ENCODE results near the gene OR13J1. TPM values are rescaled to one million over a fixed set of nuclear protein-coding genes. Genes with fewer than 3 reads are reported as not detected.

Gene OR13J1
- total and polyA plus RNA-seq, 5 donors from 2014 or later, result not detected

GRCh38 chr9:35842020-35842745 lies 28.0 kb downstream of the OR13J1 start:
- no peak overlapping the region for H3K4me3 Mint-ChIP-seq
- DNase-seq (no peak), ATAC-seq (ENCODE audit: low read depth in 2 of 2) (no peak)
- H3K27ac ChIP-seq (ENCODE audit: insufficient read depth, low read length, poor library complexity, severe bottlenecking), result no peak overlapping the region
- no peaks in the 10 kb centered on the region for H3K27me3 Mint-ChIP-seq
- no peak overlapping the region for H3K4me3 ChIP-seq (ENCODE audit: low read depth, low read length)
- no peaks in the 10 kb centered on the region for H3K9me3 ChIP-seq (ENCODE audit: control insufficient read depth in 2 of 2, low read length in 2 of 2)
- no peaks in the 10 kb centered on the region for H3K36me3 ChIP-seq (ENCODE audit: control insufficient read depth, insufficient read depth, low read length)
- H3K4me1 ChIP-seq (ENCODE audit: control insufficient read depth, insufficient read depth, low read length, poor library complexity, severe bottlenecking), result peaks cover 2% of the 10 kb centered on the region
- no peaks in the 10 kb centered on the region for H3K9me3 Mint-ChIP-seq
- peak overlapping the region in 1 of 3 donors; percentile 57 for H3K27ac Mint-ChIP-seq
- H3K36me3 Mint-ChIP-seq, result peaks cover 5% of the 10 kb centered on the region
- H3K27me3 ChIP-seq (ENCODE audit: control insufficient read depth, insufficient read depth, low read length), result no peaks in the 10 kb centered on the region
- peaks cover 0 to 25% (median 21%) of the 10 kb centered on the region in 4 donors for H3K4me1 Mint-ChIP-seq

- no peak for ATAC-seq (ENCODE audit: low read depth in 2 of 2)
- Histone ChIP-seq H3K4me3 (ENCODE audit: low read depth, low read length) (no peak overlapping the region), H3K4me1 (ENCODE audit: control insufficient read depth, insufficient read depth, low read length, poor library complexity, severe bottlenecking) (peaks cover 2% of the 10 kb centered on the region), H3K9me3 (ENCODE audit: control insufficient read depth in 2 of 2, low read length in 2 of 2) (no peaks in the 10 kb centered on the region), H3K27ac (ENCODE audit: insufficient read depth, low read length, poor library complexity, severe bottlenecking) (no peak overlapping the region), H3K36me3 (ENCODE audit: control insufficient read depth, insufficient read depth, low read length) (no peaks in the 10 kb centered on the region), H3K27me3 (ENCODE audit: control insufficient read depth, insufficient read depth, low read length) (no peaks in the 10 kb centered on the region)
- Mint-ChIP-seq H3K27ac (no peak overlapping the region), H3K9me3 (no peaks in the 10 kb centered on the region), H3K4me1 (peaks cover 0 to 25% (median 20%) of the 10 kb centered on the region in 4 donors), H3K36me3 (peaks cover 3% of the 10 kb centered on the region), H3K4me3 (no peak overlapping the region), H3K27me3 (no peaks in the 10 kb centered on the region)
- no peak for DNase-seq
Measured at GRCh38 chr9:35841645-35841900, 28.6 kb downstream of the OR13J1 start.

GRCh38 chr9:35840881-35841644 lies 29.1 kb downstream of the OR13J1 start:
- no peaks in the 10 kb centered on the region for H3K27me3 Mint-ChIP-seq

GRCh38 chr9:35839926-35840325 lies 30.3 kb downstream of the OR13J1 start:
- Mint-ChIP-seq H3K4me3 (no peak overlapping the region), H3K27ac (peak overlapping the region in 1 of 3 donors; percentile 60), H3K4me1 (peaks cover 0 to 18% (median 10%) of the 10 kb centered on the region in 4 donors), H3K27me3 (no peaks in the 10 kb centered on the region), H3K9me3 (no peaks in the 10 kb centered on the region), H3K36me3 (peaks cover 3% of the 10 kb centered on the region)
- no peaks in the 10 kb centered on the region for H3K9me3 ChIP-seq (ENCODE audit: control insufficient read depth in 2 of 2, low read length in 2 of 2)
- ATAC-seq (ENCODE audit: low read depth in 2 of 2), result no peak
- no peaks in the 10 kb centered on the region for H3K27me3 ChIP-seq (ENCODE audit: control insufficient read depth, insufficient read depth, low read length)
- H3K4me3 ChIP-seq (ENCODE audit: low read depth, low read length), result no peak overlapping the region
- H3K27ac ChIP-seq (ENCODE audit: insufficient read depth, low read length, poor library complexity, severe bottlenecking), result no peak overlapping the region
- no peak for DNase-seq
- H3K36me3 ChIP-seq (ENCODE audit: control insufficient read depth, insufficient read depth, low read length), result no peaks in the 10 kb centered on the region
- peaks cover 2% of the 10 kb centered on the region for H3K4me1 ChIP-seq (ENCODE audit: control insufficient read depth, insufficient read depth, low read length, poor library complexity, severe bottlenecking)

More at GRCh38 chr9:35840881-35841644, 29.1 kb downstream of the OR13J1 start:
- no peak for DNase-seq
- H3K36me3 ChIP-seq (ENCODE audit: control insufficient read depth, insufficient read depth, low read length), result no peaks in the 10 kb centered on the region
- peaks cover 2% of the 10 kb centered on the region for H3K4me1 ChIP-seq (ENCODE audit: control insufficient read depth, insufficient read depth, low read length, poor library complexity, severe bottlenecking)
- no peaks in the 10 kb centered on the region for H3K9me3 ChIP-seq (ENCODE audit: control insufficient read depth in 2 of 2, low read length in 2 of 2)
- no peak for ATAC-seq (ENCODE audit: low read depth in 2 of 2)
- no peak overlapping the region for H3K4me3 ChIP-seq (ENCODE audit: low read depth, low read length)
- no peaks in the 10 kb centered on the region for H3K27me3 ChIP-seq (ENCODE audit: control insufficient read depth, insufficient read depth, low read length)
- H3K27ac ChIP-seq (ENCODE audit: insufficient read depth, low read length, poor library complexity, severe bottlenecking), result no peak overlapping the region
- Mint-ChIP-seq H3K4me1 (peaks cover 0 to 25% (median 20%) of the 10 kb centered on the region in 4 donors), H3K36me3 (peaks cover 3% of the 10 kb centered on the region), H3K9me3 (no peaks in the 10 kb centered on the region), H3K27ac (no peak overlapping the region), H3K4me3 (no peak overlapping the region)

GRCh38 chr9:35836595-35836994 lies 33.6 kb downstream of the OR13J1 start:
- Histone ChIP-seq H3K27ac (ENCODE audit: insufficient read depth, low read length, poor library complexity, severe bottlenecking) (no peak overlapping the region), H3K9me3 (ENCODE audit: control insufficient read depth in 2 of 2, low read length in 2 of 2) (no peaks in the 10 kb centered on the region), H3K4me1 (ENCODE audit: control insufficient read depth, insufficient read depth, low read length, poor library complexity, severe bottlenecking) (no peaks in the 10 kb centered on the region), H3K36me3 (ENCODE audit: control insufficient read depth, insufficient read depth, low read length) (no peaks in the 10 kb centered on the region), H3K27me3 (ENCODE audit: control insufficient read depth, insufficient read depth, low read length) (no peaks in the 10 kb centered on the region), H3K4me3 (ENCODE audit: low read depth, low read length) (no peak overlapping the region)
- Mint-ChIP-seq H3K4me1 (peaks cover 0 to 8% (median 0%) of the 10 kb centered on the region in 4 donors), H3K4me3 (no peak overlapping the region), H3K9me3 (no peaks in the 10 kb centered on the region), H3K27ac (no peak overlapping the region), H3K36me3 (peaks cover 3% of the 10 kb centered on the region), H3K27me3 (no peaks in the 10 kb centered on the region)
- no peak for ATAC-seq (ENCODE audit: low read depth in 2 of 2)
- DNase-seq, result no peak

GRCh38 chr9:35835766-35836165 lies 34.4 kb downstream of the OR13J1 start:
- Mint-ChIP-seq H3K27me3 (no peaks in the 10 kb centered on the region), H3K4me3 (no peak overlapping the region), H3K9me3 (no peaks in the 10 kb centered on the region), H3K4me1 (peaks cover 0 to 13% (median 4%) of the 10 kb centered on the region in 4 donors), H3K27ac (no peak overlapping the region), H3K36me3 (peaks cover 3% of the 10 kb centered on the region)
- Histone ChIP-seq H3K9me3 (ENCODE audit: control insufficient read depth in 2 of 2, low read length in 2 of 2) (no peaks in the 10 kb centered on the region), H3K27me3 (ENCODE audit: control insufficient read depth, insufficient read depth, low read length) (no peaks in the 10 kb centered on the region), H3K36me3 (ENCODE audit: control insufficient read depth, insufficient read depth, low read length) (no peaks in the 10 kb centered on the region), H3K4me3 (ENCODE audit: low read depth, low read length) (no peak overlapping the region), H3K27ac (ENCODE audit: insufficient read depth, low read length, poor library complexity, severe bottlenecking) (no peak overlapping the region), H3K4me1 (ENCODE audit: control insufficient read depth, insufficient read depth, low read length, poor library complexity, severe bottlenecking) (no peaks in the 10 kb centered on the region)
- ATAC-seq (ENCODE audit: low read depth in 2 of 2) (no peak), DNase-seq (no peak)

- Histone ChIP-seq H3K4me1 (ENCODE audit: control insufficient read depth, insufficient read depth, low read length, poor library complexity, severe bottlenecking) (no peaks in the 10 kb centered on the region), H3K27me3 (ENCODE audit: control insufficient read depth, insufficient read depth, low read length) (no peaks in the 10 kb centered on the region), H3K4me3 (ENCODE audit: low read depth, low read length) (no peak overlapping the region), H3K9me3 (ENCODE audit: control insufficient read depth in 2 of 2, low read length in 2 of 2) (no peaks in the 10 kb centered on the region), H3K27ac (ENCODE audit: insufficient read depth, low read length, poor library complexity, severe bottlenecking) (no peak overlapping the region), H3K36me3 (ENCODE audit: control insufficient read depth, insufficient read depth, low read length) (no peaks in the 10 kb centered on the region)
- Mint-ChIP-seq H3K27me3 (no peaks in the 10 kb centered on the region), H3K36me3 (peaks cover 3% of the 10 kb centered on the region), H3K4me3 (no peak overlapping the region), H3K9me3 (no peaks in the 10 kb centered on the region), H3K27ac (no peak overlapping the region), H3K4me1 (peaks cover 0 to 19% (median 6%) of the 10 kb centered on the region in 4 donors)
- DNase-seq, result peak in 1 of 3 donors; percentile 35
- no peak for ATAC-seq (ENCODE audit: low read depth in 2 of 2)
Measured at GRCh38 chr9:35835216-35835632, 35.0 kb downstream of the OR13J1 start.
